ENCODE measurements around the gene SLC25A18.

DNA sequence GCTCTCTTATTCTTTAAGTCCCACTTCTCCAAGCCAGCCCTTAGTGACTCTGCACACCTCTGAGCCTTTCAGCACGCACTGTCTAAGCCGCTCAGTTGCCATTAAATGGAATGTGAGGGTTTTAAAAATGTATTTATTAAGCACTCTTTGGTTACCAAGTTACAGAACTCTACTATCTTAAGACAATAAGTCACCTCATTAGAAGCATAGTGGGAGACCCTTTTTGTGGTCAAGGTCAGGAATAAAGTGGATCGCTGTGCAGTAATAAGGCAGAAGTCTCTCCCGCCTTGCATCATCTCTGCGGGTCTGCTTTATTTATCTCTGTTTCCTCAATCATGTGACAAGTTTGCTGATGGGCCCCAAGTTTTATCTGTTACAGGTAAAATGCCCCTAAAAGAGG, 11.9 kb downstream of the SLC25A18 start:
- TF ChIP-seq EP300 (IDR thresholded peaks at IDR 0.05), result no peak
- no peak for TF ChIP-seq POLR2AphosphoS5 (IDR thresholded peaks at IDR 0.05)
